Activated gamma-delta T cell (primary cell): ENCODE results near the gene TUBB1.
"Not testable (repeated sequence)": the region's sequence is repeated elsewhere in the genome, so short reads cannot be mapped to it uniquely, and the experiment has no call there.

ENCODE experiments used
- DNase-seq: peaks from one replicate; lab custom pipeline; 2025; lab: John Stamatoyannopoulos, UW

Gene TUBB1

GRCh38 chr20:59022754-59023153 is 3.5 kb downstream of the TUBB1 start:
- no peak for DNase-seq

- no peak for DNase-seq
Observed at GRCh38 chr20:59023616-59024015, 4.4 kb downstream of the TUBB1 start.

GRCh38 chr20:59024111-59024530 is 4.9 kb downstream of the TUBB1 start:
- no peak for DNase-seq

- no peak for DNase-seq
Observed at GRCh38 chr20:59025086-59025485, 5.9 kb downstream of the TUBB1 start.

- DNase-seq: no peak
Observed at GRCh38 chr20:59025511-59025910, 6.3 kb downstream of the TUBB1 start.

- DNase-seq: no peak
Observed at GRCh38 chr20:59026904-59027740, 7.9 kb downstream of the TUBB1 start.

- DNase-seq: no peak
Observed at GRCh38 chr20:59027741-59028320, 8.6 kb downstream of the TUBB1 start.

- DNase-seq: no peak
Observed at GRCh38 chr20:59028812-59029211, 9.6 kb downstream of the TUBB1 start.

- DNase-seq: no peak
Observed at GRCh38 chr20:59030911-59031563, 11.8 kb downstream of the TUBB1 start.

- DNase-seq: no peak
Observed at GRCh38 chr20:59031564-59032022, 12.4 kb downstream of the TUBB1 start.

- peak; percentile 98 for DNase-seq
Observed at GRCh38 chr20:59032023-59032712, 12.9 kb downstream of the TUBB1 start, which contains the start of gene ATP5F1E. TSS of gene ATP5F1E (minus strand) at chr20:59032335. CDS start at chr20:59032251, 84 bp downstream.

GRCh38 chr20:59032713-59033059 is 13.5 kb downstream of the TUBB1 start:
- no peak for DNase-seq

- no peak for DNase-seq
Observed at GRCh38 chr20:59033093-59033492, 13.9 kb downstream of the TUBB1 start.

- DNase-seq: no peak
Observed at GRCh38 chr20:59033616-59034165, 14.5 kb downstream of the TUBB1 start.

GRCh38 chr20:59035381-59035780 is 16.2 kb downstream of the TUBB1 start:
- no peak for DNase-seq

- no peak for DNase-seq
Observed at GRCh38 chr20:59037386-59037785, 18.2 kb downstream of the TUBB1 start.

GRCh38 chr20:59039233-59039632 is 20.0 kb downstream of the TUBB1 start:
- DNase-seq: no peak

- DNase-seq: no peak
Observed at GRCh38 chr20:59040667-59041066, 21.4 kb downstream of the TUBB1 start.

- not testable (repeated sequence) for DNase-seq
Observed at GRCh38 chr20:59041487-59041886, 22.3 kb downstream of the TUBB1 start.

- peak; percentile 42 for DNase-seq
Observed at GRCh38 chr20:59042151-59042795, 23.0 kb downstream of the TUBB1 start, which contains the start of gene PRELID3B. TSS of gene PRELID3B (minus strand) at chr20:59042786. CDS start at chr20:59042730, 56 bp downstream.
